ENCODE data around the gene ARPP21.

ARPP21 gene

DNA sequence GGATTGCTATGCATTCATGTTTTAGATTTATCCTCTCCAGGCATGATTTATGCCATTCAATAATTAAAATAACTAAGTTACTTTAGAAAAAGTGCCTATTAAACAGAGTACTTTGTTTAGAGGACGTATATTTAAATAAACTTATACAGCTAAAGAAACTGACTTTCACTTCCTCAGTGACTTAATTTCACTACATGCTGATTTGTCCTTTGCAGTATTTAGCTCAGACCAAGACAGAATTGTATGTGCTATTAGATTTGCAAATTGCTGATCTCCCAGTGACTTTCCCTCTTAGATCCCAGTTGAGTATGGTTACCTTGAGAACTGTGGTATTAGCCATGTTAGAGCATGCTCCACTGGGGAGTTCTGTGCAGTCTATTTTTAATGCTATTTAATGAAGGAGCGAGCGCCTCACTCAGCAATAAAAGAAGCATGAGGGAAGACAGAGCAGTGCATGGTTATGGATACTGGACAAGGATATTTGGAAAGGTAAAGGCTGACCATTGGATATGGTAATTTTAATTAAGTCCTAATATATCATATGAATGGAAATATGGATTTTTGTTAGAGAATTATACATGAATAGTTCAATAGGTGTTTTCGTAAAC is 2.7 kb downstream of the ARPP21 start:
- no peak for DNase-seq

DNA sequence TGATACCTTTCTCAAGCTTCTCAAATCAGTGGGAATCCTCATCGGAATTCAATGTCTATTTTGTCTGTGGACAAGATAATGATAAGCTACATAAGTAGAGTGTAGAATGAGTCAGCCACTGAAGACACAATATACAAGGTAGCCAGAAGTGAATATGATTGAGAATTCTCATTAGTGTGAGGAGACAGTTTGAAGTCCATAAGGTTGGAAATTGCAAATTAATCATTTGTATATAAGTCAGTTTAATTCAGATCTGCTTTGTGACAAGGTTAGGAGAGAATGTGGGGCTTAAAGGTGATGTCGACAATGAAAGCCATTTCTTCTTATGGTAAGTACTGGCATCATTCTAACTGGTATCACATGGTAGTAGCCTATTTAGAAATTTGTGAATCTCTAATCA is 4.2 kb downstream of the ARPP21 start:
- no peak for DNase-seq

DNA sequence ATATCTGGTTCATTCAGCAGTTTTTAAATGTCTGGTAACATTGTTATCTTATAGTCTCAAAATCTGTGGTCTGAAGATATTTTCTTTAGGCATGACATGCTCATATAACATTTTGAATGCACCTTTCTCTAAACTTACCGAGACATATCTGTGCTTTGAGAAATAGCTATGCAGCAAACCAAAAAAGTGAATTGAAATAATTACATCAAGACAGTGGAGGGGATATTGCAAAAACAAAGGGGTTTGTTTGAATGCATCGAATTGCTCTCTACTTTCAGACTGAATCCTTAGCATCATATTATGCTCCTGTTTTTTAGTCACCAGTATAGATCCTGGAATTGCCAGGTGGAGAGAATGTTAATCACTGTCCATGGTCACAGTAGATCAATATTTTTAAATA is 5.1 kb downstream of the ARPP21 start:
- no peak for DNase-seq

DNA sequence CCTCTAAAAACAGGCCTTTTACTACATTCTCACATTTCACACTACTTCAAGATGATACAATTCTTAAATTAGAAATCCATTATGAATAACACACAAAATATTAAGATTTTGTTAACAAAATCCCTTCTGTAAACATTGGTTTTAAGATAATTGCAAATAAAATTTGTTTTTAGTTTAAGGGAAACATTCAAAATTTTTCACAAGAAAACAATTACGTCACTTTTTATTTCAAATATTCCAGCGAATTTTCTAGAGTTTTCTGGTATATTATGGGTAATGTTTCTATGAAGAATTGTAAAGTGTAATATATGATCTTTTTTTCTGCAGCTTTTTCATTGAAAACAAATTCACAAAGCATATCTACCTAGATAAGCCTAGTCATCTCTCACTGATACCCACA is 5.9 kb downstream of the ARPP21 start:
- no peak for DNase-seq

DNA sequence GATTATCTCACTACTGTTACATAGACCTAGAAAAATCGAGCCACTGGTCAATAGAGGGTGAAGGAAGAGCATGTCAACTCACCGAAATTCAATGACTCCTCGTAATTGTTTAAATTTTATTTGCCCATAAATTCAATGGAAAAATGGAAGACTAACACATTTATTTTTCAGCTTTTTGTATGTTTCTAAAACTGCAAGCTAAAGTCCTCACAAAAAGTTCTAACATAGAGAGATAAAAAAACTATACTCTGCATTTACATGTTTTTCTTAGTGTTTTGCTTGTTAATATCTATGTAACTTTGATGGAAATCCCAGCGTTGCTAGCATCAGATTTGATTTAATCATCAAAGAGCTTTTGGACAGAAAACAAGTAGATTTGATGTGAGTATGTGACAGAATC is 6.8 kb downstream of the ARPP21 start:
- DNase-seq, result no peak

DNA sequence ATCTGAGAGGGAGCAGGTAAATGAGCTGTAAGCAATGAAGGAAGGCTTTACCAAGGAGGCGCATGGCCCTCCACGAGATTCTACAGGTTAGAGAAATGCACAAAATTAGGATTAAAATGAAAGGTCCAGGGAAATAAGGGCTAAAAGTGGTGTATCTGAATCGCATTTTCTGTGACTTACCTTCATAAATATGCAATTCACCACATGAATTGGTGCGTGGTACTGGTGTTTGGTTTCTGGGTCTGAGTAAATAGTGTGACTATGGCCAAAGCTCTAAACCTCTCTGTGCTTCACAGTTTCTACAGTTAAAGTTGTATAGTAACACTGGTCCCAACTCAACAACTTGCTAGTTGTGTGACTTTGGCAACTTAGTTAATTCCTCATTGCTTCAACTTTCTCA is 8.1 kb downstream of the ARPP21 start:
- DNase-seq, result no peak

- DNase-seq, result no peak
Observed at GRCh38 chr3:35648347-35648746, 9.0 kb downstream of the ARPP21 start.

GRCh38 chr3:35649405-35649804 is 10.1 kb downstream of the ARPP21 start:
- no peak for DNase-seq

DNA sequence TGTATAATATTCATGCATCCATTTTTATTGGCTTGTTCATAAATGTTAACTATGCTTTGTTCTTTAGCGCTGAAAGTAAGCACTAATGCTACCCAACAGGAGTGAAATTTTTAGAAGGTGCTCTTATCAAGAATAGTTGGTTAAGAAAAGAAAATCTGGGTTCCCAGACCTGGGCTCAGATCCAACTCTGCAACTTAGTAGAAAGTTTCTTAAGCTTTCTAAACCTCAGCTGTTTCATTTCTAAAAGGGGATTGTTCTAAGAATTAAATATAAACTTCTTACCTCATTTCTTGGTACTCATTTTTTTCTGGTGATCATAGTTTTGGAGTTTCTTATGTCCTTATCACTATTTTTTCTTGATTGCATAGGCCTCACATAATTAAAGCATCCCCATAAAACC is 12.1 kb downstream of the ARPP21 start:
- DNase-seq, result no peak

DNA sequence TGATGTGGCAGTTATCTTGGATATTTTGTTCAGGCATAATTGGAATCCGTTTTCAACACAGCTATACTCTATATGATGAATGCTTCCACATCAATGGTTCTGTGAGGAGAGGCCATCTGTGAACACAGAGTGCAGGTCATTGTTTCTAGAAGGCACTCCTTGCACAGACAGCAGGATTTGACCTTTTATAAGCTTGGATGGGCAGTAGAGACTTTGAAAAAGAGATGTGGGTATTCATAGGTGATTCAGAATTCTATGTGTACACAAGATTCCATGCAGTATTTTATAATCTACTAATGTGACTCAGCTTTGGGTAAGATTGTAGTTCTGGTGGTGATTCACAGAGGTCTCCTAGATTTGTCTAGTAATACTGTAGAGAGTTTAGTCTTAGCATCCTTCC is 12.5 kb downstream of the ARPP21 start:
- peak; percentile 50 for DNase-seq

- no peak for DNase-seq
Observed at GRCh38 chr3:35653347-35653746, 14.0 kb downstream of the ARPP21 start.

GRCh38 chr3:35654476-35654875 is 15.2 kb downstream of the ARPP21 start:
- no peak for DNase-seq

- no peak for DNase-seq
Observed at GRCh38 chr3:35658686-35659085, 19.4 kb downstream of the ARPP21 start.

DNA sequence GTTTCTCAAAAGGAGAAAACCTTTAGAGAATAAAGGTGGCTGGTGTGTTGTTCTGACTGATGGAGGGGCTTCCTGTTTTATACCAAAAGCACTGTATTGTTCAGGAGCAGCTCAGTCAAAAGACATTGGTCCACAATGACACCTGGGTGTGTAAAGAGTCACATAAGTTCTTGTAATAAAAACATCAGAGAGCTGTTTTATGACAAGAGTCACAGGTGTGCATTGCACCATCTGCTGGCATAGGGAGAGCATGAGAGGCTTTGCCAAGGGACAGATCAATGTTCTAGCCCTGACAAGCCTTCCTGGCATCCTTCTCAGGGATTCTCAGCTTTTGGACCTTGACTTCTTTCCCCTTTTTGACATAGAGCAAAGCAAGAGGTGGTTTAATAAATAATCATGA is 20.4 kb downstream of the ARPP21 start:
- DNase-seq, result no peak

DNA sequence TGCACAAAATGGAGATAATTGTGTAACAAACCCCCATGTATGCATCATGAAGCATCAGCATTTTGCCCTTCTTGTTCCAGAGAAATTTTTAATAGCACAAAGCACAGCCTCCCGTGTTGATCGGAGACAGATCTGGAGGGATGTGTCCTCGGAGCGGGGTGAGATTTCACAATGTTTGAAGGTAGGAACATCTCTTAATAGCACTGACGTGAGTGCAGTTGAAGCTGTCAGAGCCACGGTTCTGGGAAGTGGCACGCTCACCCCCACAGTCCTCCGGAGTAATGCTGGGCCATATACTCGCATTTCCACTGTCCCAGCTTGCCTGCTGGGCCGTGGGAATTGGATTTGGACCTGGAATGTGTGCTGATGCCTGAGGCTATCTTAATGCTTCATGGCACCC is 24.1 kb downstream of the ARPP21 start:
- no peak for DNase-seq

DNA sequence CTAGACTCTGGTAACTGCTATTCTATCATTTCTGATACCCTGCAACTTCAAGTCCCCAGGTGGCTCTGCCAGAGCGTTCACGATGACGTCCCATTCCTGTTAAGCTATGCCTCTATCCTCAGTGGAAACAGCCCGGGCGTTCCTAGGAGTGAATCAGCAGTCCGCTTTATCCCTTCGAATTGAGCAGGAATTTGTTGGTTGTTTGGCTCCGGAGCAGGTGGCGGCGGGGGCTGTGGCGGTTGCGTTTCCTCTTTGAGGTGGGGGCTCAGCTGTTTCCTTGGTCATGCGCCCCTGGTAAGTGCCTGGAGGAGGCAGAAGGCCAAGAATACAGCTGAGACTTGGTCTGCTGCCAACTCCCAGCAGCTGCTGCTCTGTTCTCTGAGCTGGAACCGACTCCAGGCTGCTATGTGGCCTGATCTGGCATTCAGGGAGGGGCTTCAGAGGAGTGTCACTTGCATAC is 25.2 kb downstream of the ARPP21 start:
- DNase-seq, result peak; percentile 79

- no peak for DNase-seq
Observed at GRCh38 chr3:35665390-35666055, 26.2 kb downstream of the ARPP21 start.

DNA sequence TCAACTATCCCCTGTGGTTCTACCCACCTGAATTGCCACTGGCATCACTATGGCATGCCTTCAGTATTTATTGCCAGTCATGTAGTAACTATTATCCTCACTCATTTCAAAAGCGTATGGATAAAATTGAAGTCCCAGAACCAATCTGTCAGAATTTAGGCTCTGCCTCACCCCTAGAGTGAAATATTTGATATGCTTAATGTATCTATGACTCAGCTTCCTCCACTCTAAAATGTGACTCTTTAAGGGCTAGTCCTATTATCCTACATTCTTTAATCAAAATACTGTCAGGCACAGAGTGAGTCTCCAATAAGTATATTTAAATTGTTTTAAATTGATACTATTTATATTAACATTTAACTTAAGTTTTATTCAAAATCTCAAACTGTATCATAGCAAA is 27.6 kb downstream of the ARPP21 start:
- no peak for DNase-seq

- DNase-seq, result no peak
Observed at GRCh38 chr3:35670408-35670965, 31.2 kb downstream of the ARPP21 start.

DNA sequence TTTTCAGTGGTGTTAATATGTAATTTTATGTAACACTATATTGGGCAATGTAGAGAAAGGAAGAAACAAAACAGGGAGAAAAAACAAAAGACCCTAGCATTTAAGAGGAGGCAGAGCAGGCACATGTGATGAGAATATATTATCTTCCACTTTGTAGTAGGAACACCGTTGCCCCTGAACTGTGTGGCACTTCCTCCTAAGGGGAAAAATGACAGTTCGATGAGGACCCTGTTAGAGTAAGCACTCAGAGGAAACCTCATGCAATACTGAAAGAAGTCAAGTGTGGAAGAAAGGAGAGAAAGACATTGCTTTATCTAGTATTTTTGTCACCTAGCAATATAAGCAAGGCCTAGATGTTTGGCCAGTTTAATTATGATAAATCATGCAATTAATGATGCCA is 32.2 kb downstream of the ARPP21 start:
- DNase-seq, result no peak

DNA sequence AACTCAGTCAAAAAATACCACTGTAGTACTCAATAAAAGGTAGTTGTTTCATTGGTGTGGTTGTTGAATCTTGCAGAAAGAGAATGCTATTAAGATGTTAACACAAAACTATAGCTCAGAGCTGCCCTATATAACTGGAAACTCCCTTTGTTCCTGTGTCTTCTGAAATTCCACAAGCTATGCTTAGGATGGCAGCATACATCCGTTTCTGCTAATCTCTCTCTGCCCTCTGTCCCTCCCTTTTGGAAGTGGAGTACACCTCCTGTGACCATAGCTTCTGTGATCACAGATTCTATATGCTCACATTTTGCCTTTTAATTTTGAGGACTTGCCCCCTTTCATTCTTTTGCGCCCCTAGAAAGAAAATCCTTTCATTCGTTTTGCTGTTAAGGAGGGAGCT is 33.7 kb downstream of the ARPP21 start:
- no peak for DNase-seq

DNA sequence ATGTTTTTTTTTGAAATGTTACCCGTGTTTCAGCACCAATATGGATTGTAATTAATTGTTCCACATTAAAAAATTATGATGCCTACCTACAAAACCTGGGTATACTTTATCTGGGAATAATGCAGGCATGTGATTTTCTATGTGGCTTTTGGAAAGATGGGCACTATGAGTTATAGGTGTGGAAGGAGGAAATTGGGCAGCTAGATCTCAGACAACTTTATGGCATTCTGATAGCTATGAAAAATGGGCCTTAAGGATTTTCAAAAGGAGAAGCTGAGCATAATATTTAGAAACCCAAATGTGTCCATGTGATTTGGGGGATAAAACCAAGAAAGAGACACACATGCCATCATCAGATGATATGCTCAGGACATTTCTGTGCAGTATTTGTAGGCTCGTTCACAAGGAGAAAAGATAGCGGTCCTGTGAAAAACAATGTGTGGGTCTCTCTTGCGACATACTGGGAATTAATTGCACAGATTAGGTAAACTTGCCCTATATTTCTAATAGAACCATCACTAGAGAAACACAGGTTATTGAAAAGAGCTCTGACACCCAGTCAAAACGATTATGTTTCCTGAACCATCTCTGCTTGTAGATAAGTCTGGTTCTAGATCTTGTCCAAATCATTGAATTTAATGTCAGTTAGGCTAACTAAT is 35.3 kb downstream of the ARPP21 start:
- no peak for DNase-seq

DNA sequence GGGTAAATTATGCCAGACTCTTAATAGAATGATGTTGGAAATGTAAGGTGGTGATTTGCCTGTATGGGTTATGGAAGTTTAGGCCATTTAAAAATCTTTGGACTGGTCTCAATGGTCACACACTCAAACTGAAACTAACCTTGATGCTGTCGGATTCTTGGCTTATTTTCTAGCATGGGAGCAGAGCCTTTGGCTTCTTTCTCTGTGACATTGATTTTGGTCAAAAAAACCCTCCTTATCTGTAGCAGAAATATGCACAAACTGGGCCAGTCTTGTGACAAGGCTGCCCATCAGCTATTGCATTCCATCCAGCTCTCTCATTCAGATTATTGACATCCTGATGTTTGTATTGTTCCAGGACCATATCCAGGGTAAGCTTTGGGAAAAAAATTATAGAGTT is 35.9 kb downstream of the ARPP21 start:
- no peak for DNase-seq

DNA sequence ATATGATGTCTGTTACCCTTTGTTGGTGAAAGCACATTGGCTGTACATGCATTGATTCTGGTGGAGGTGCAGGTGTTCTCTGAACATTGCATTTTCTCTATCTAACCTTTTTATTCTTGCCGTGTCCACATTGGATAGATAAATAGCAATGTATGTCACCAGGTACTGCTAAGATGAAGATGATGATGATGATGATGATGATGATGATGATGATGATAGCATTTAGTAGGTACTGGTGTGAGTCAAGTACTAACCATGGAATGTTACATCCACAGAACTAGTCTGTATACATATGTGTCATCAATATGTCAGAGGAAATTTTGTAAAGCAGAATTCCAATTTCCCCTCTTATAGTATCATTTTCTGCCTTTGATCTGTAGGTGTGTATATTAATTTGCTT is 36.3 kb downstream of the ARPP21 start:
- no peak for DNase-seq
